CD14-positive monocyte (primary cell): ENCODE data around the gene NACAD. TPM values are rescaled to one million over a fixed set of nuclear protein-coding genes. Genes with fewer than 3 reads are reported as not detected.

Experiments used
- DNase-seq, 3 donors: peaks; one replicate each; pipeline ENCODE4 v3.0.0-alpha.2; 2011 to 2022
- H2AFZ ChIP-seq: 2 replicates; pipeline ENCODE4 v1.6.0; 2012; ENCODE audit warnings: mild to moderate bottlenecking, low read depth, low read length, inconsistent platforms; ENCODE audit not compliant: insufficient read depth, poor library complexity, severe bottlenecking
- H3K27ac ChIP-seq, 2 donors: 1 replicate in 1 of 2; 2 replicates in 1 of 2; pipeline ENCODE4 v1.5.1; 2012 to 2013; ENCODE audit warnings: low read length in 2 of 2, control low read depth in 1 of 2, inconsistent platforms in 1 of 2, low read depth in 1 of 2, mild to moderate bottlenecking in 1 of 2
- H3K27me3 ChIP-seq, 2 donors: one replicate each; pipeline versions ENCODE4 v1.6.0 to v1.6.1; 2011 to 2013; ENCODE audit warnings: low read length in 2 of 2; ENCODE audit not compliant: control insufficient read depth in 2 of 2, insufficient read depth in 2 of 2
- H3K36me3 ChIP-seq, 2 donors: replicated peaks in 1 of 2; 1 replicate in 1 of 2; 2 replicates in 1 of 2; pipeline versions ENCODE4 v1.5.1 to v1.6.1; 2012 to 2013; ENCODE audit warnings: low read length in 2 of 2, control low read depth in 1 of 2, inconsistent platforms in 1 of 2, mild to moderate bottlenecking in 1 of 2; ENCODE audit not compliant: insufficient read depth in 2 of 2, control insufficient read depth in 1 of 2
- H3K4me1 ChIP-seq, 2 donors: 1 replicate in 1 of 2; 2 replicates in 1 of 2; pipeline versions ENCODE4 v1.5.1 to v1.6.1; 2012 to 2013; ENCODE audit warnings: low read length in 2 of 2, control low read depth in 1 of 2, inconsistent platforms in 1 of 2, mild to moderate bottlenecking in 1 of 2, moderate library complexity in 1 of 2; ENCODE audit not compliant: insufficient read depth in 2 of 2, control insufficient read depth in 1 of 2
- H3K4me2 ChIP-seq: replicated peaks from 2 replicates; pipeline ENCODE3; 2012; ENCODE audit warnings: low read length, moderate library complexity, mild to moderate bottlenecking; ENCODE audit not compliant: poor library complexity, severe bottlenecking; ENCODE audit errors: extremely low read depth
- H3K4me3 ChIP-seq, 3 experiments: fragments of 200-600 bp in 1 of 3; sonication (generic) in 1 of 3; replicated peaks in 1 of 3; 1 replicate in 2 of 3; 2 replicates in 1 of 3; pipeline ENCODE4 v1.5.1; 2011 to 2013; ENCODE audit warnings: low read length in 3 of 3, mild to moderate bottlenecking in 3 of 3, control low read depth in 2 of 3, low read depth in 2 of 3, inconsistent platforms in 1 of 3, moderate library complexity in 1 of 3
- H3K79me2 ChIP-seq: 2 replicates; pipeline ENCODE4 v1.6.0; 2012; ENCODE audit warnings: mild to moderate bottlenecking, control low read depth, inconsistent platforms, low read length, moderate library complexity; ENCODE audit not compliant: insufficient read depth
- H3K9ac ChIP-seq: 2 replicates; pipeline ENCODE4 v1.6.0; 2017; ENCODE audit warnings: low read length, mild to moderate bottlenecking; ENCODE audit not compliant: insufficient read depth, poor library complexity, severe bottlenecking
- H3K9me3 ChIP-seq, 2 donors: replicated peaks in 1 of 2; 1 replicate in 1 of 2; 2 replicates in 1 of 2; pipeline versions ENCODE4 v1.5.1 to v1.6.1; 2012 to 2013; ENCODE audit warnings: low read length in 2 of 2, control low read depth in 1 of 2; ENCODE audit not compliant: control insufficient read depth in 1 of 2, insufficient read depth in 1 of 2
- H4K20me1 ChIP-seq: 2 replicates; pipeline ENCODE4 v1.6.0; 2012; ENCODE audit warnings: mild to moderate bottlenecking, low read length, control low read depth, moderate library complexity; ENCODE audit not compliant: insufficient read depth
- H3K27ac Mint-ChIP-seq, 7 donors: one replicate each; pipeline ENCODE4 v1.8.0; 2020; ENCODE audit warnings: mild to moderate bottlenecking in 7 of 7, mixed read lengths in 7 of 7, moderate library complexity in 6 of 7, inconsistent platforms in 2 of 7
- H3K27me3 Mint-ChIP-seq, 3 donors: one replicate each; pipeline ENCODE4 v1.8.0; 2021 to 2022; ENCODE audit warnings: low read depth in 3 of 3, mild to moderate bottlenecking in 3 of 3, mixed read lengths in 3 of 3, moderate library complexity in 3 of 3, inconsistent platforms in 1 of 3
- H3K36me3 Mint-ChIP-seq, 2 donors: one replicate each; pipeline ENCODE4 v1.8.0; 2020; ENCODE audit warnings: mixed read lengths in 2 of 2, inconsistent platforms in 1 of 2, mild to moderate bottlenecking in 1 of 2
- H3K4me1 Mint-ChIP-seq: one replicate; pipeline ENCODE4 v1.8.0; 2020; ENCODE audit warnings: mild to moderate bottlenecking, mixed read lengths
- H3K4me3 Mint-ChIP-seq, 2 donors: one replicate each; pipeline ENCODE4 v1.8.0; 2020; ENCODE audit warnings: mild to moderate bottlenecking in 2 of 2, mixed read lengths in 2 of 2, moderate library complexity in 1 of 2
- H3K9me3 Mint-ChIP-seq, 7 donors: one replicate each; pipeline ENCODE4 v1.8.0; 2020 to 2022; ENCODE audit warnings: mixed read lengths in 7 of 7, mild to moderate bottlenecking in 6 of 7, moderate library complexity in 6 of 7, inconsistent platforms in 2 of 7
- WGBS: methylation state at CpG from one replicate; pipeline ENCODE4 v1.1.5; 2013; ENCODE audit warnings: missing lambda C conversion rate; ENCODE audit not compliant: insufficient coverage; 5-methylcytosine and 5-hydroxymethylcytosine counted together
- intact Hi-C, 2 donors: fragments of 100-400 bp; cut with micrococcal nuclease; formaldehyde crosslinking; loops; one replicate each; pipeline versions ENCODE4 v1.15.0 to v1.15.1; 2023
- polyA plus RNA-seq, 3 donors: library from polyadenylated mRNA; depleted of rRNA in 1 of 3; unstranded in 2 of 3; stranded (reverse) in 1 of 3; fragments of 300-500 nt in 2 of 3; fragments of >200 nt in 1 of 3; fragmentation: Illumina TruSeq in 2 of 3; gene quantifications; 1 replicate in 2 of 3; 2 replicates in 1 of 3; pipeline ENCODE4 v1.2.3, GENCODE V29; 2012 to 2021
- TF ChIP-seq, protein P1 (sequence below): fragments of 200-600 bp; IDR thresholded peaks from one replicate; pipeline ENCODE4 v1.8.0; 2022; ENCODE audit warnings: antibody characterized with exemption, mild to moderate bottlenecking

Gene NACAD
- polyA plus RNA-seq, 3 donors: 0.04 TPM; not detected in 2

DNA sequence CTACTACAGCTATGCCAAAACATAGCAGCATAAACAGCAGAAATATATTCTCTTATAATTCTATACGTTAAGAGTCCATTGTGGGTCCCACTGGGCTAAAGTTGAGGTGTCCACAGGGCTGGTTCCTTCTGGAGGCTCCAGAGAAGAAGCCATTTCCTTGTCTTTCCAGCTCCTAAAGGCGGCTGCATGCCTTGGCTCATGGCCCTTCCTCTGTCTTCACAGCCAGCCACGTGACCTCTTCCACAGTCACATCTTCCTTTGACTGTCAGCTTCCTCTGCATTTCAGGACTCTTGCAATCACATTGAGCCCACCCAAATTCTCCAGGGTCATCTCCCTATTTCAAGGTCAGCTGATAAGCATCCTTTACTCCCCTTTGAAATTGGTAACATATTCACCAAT lies 17.2 kb downstream of the NACAD start:
- H3K4me1 ChIP-seq: peaks cover 19 to 25% of the 10 kb centered on the region in 2 donors
- Mint-ChIP-seq H3K4me3 (no peak overlapping the region), H3K36me3 (peaks cover 86 to 97% of the 10 kb centered on the region in 2 donors), H3K27ac (peak overlapping the region in 5 of 7 donors; percentile 38 to 91 (median 88)), H3K9me3 (no peaks in the 10 kb centered on the region), H3K27me3 (peaks cover 0 to 2% (median 2%) of the 10 kb centered on the region in 3 donors), H3K4me1 (peaks cover 23% of the 10 kb centered on the region)
- intact Hi-C loops: no loop called here
- 28% methylated on average over 3 of the region's 3 CpGs for WGBS
- peak overlapping the region in 1 of 2 donors; percentile 36 for H3K27ac ChIP-seq
- DNase-seq: peak in 2 of 3 donors; percentile 29 to 41
- no peak overlapping the region for H3K4me2 ChIP-seq
- H3K9ac ChIP-seq: no peak overlapping the region
- H3K79me2 ChIP-seq: peaks cover 11% of the 10 kb centered on the region
- H3K4me3 ChIP-seq: no peak overlapping the region
- no peak overlapping the region for H2AFZ ChIP-seq
- H3K27me3 ChIP-seq: no peaks in the 10 kb centered on the region
- TF ChIP-seq, protein P1, sequence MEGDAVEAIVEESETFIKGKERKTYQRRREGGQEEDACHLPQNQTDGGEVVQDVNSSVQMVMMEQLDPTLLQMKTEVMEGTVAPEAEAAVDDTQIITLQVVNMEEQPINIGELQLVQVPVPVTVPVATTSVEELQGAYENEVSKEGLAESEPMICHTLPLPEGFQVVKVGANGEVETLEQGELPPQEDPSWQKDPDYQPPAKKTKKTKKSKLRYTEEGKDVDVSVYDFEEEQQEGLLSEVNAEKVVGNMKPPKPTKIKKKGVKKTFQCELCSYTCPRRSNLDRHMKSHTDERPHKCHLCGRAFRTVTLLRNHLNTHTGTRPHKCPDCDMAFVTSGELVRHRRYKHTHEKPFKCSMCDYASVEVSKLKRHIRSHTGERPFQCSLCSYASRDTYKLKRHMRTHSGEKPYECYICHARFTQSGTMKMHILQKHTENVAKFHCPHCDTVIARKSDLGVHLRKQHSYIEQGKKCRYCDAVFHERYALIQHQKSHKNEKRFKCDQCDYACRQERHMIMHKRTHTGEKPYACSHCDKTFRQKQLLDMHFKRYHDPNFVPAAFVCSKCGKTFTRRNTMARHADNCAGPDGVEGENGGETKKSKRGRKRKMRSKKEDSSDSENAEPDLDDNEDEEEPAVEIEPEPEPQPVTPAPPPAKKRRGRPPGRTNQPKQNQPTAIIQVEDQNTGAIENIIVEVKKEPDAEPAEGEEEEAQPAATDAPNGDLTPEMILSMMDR: no peak
- peaks cover 100% of the 10 kb centered on the region for H4K20me1 ChIP-seq
- H3K36me3 ChIP-seq: peaks cover 88 to 100% of the 10 kb centered on the region in 2 donors
- H3K9me3 ChIP-seq: no peaks in the 10 kb centered on the region

DNA sequence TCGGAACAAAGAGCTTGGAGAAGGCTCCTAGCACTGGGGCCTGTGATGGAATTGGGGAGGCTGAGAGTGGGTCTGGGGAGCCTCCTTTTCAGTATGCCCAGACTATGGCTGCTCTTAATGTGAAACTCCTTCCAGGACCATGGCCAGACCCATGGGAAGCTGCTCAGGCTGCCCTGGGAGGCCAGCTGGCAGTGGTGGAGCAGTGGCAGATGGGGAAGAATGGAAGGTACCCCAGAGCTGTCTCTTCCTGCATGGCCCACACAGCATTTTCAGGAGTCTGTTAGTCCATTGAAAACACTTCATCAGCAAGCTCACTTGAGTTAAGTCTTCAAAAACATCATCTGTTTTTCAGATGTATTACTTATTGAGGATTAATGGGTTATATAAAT lies 18.5 kb downstream of the NACAD start:
- intact Hi-C loops: no loop called here
- H3K36me3 ChIP-seq: peaks cover 87 to 99% of the 10 kb centered on the region in 2 donors
- H3K4me3 ChIP-seq: no peak overlapping the region
- H3K27me3 ChIP-seq: no peaks in the 10 kb centered on the region
- H3K4me1 Mint-ChIP-seq: peaks cover 23% of the 10 kb centered on the region
- peaks cover 99% of the 10 kb centered on the region for H4K20me1 ChIP-seq
- no peaks in the 10 kb centered on the region for H3K9me3 ChIP-seq
- H3K4me1 ChIP-seq: peaks cover 19 to 25% of the 10 kb centered on the region in 2 donors
- 100% methylated on average over 1 of the region's 1 CpG for WGBS
- no peaks in the 10 kb centered on the region for H3K9me3 Mint-ChIP-seq
- H3K4me2 ChIP-seq: no peak overlapping the region
- no peak overlapping the region for H3K4me3 Mint-ChIP-seq
- H3K27ac ChIP-seq: peak overlapping the region in 1 of 2 donors; percentile 41
- TF ChIP-seq, protein P1: no peak
- peak overlapping the region in 4 of 7 donors; percentile 46 to 84 (median 68) for H3K27ac Mint-ChIP-seq
- H3K36me3 Mint-ChIP-seq: peaks cover 87 to 98% of the 10 kb centered on the region in 2 donors
- H3K27me3 Mint-ChIP-seq: peaks cover 0 to 2% (median 2%) of the 10 kb centered on the region in 3 donors
- peaks cover 19% of the 10 kb centered on the region for H3K79me2 ChIP-seq
- H2AFZ ChIP-seq: no peak overlapping the region
- DNase-seq: no peak
- no peak overlapping the region for H3K9ac ChIP-seq
